Upper lobe of right lung (tissue), 1 donor: Measurements from ENCODE around the gene PIP5K1C. TPM values are rescaled to one million over a fixed set of nuclear protein-coding genes. Genes with fewer than 3 reads are reported as not detected.
"Not testable (repeated sequence)": the region's sequence is repeated elsewhere in the genome, so short reads cannot be mapped to it uniquely, and the experiment has no call there.

Experiments
- ATAC-seq: fragments of 200-7000 bp; cut with Tn5 transposase; one replicate; pipeline ENCODE4 v1.9.1; 2020; ENCODE audit warnings: mild to moderate bottlenecking, moderate library complexity
- DNase-seq: peaks from one replicate; pipeline ENCODE4 v3.0.0-alpha.2; 2020
- H3K27ac ChIP-seq: fragments of 200-600 bp; one replicate; pipeline ENCODE4 v1.8.0; 2022
- H3K27me3 ChIP-seq: fragments of 200-600 bp; one replicate; pipeline ENCODE4 v1.8.0; 2022; ENCODE audit warnings: mild to moderate bottlenecking
- H3K36me3 ChIP-seq: fragments of 200-600 bp; one replicate; pipeline ENCODE4 v1.8.0; 2022
- H3K4me1 ChIP-seq: fragments of 200-600 bp; one replicate; pipeline ENCODE4 v1.8.0; 2022
- H3K4me3 ChIP-seq: fragments of 200-600 bp; one replicate; pipeline ENCODE4 v1.8.0; 2022; ENCODE audit warnings: mild to moderate bottlenecking
- H3K9me3 ChIP-seq: fragments of 200-600 bp; one replicate; pipeline ENCODE4 v1.8.0; 2022
- CTCF ChIP-seq: fragments of 200-600 bp; IDR thresholded peaks from one replicate; pipeline ENCODE4 v1.8.0; 2022; ENCODE audit warnings: antibody characterized with exemption
- intact Hi-C: fragments of 100-400 bp; cut with DNase I; formaldehyde crosslinking; loops from one replicate; pipeline ENCODE4 v1.11.0; 2022
- total RNA-seq: library from RNA; stranded (reverse); fragmentation: NEBNext Ultra II Directional; extraction: Animal tissue kit (Norgen Biotek cat#: 25700); gene quantifications from one replicate; pipeline ENCODE4 v1.2.1, GENCODE V29; 2021
- donor health status: DM: no; HTN: yes; CAD: no; lungs with severe emphysema.

PIP5K1C gene
- total RNA-seq, 1 donor from 2014 or later = 42.1 TPM

GRCh38 chr19:3633559-3633988 lies 66.7 kb downstream of the PIP5K1C start:
- Histone ChIP-seq H3K9me3 (no peaks in the 10 kb centered on the region), H3K36me3 (peaks cover 25% of the 10 kb centered on the region), H3K27ac (no peak overlapping the region), H3K4me3 (no peak overlapping the region), H3K4me1 (no peaks in the 10 kb centered on the region), H3K27me3 (no peaks in the 10 kb centered on the region)
- no peak for TF ChIP-seq CTCF
- ATAC-seq (no peak), DNase-seq (no peak)
- intact Hi-C loops = no loop called here

- H3K36me3 ChIP-seq = peaks cover 19% of the 10 kb centered on the region
- ATAC-seq (no peak), DNase-seq (no peak)
- H3K27ac ChIP-seq = no peak overlapping the region
- no peaks in the 10 kb centered on the region for H3K9me3 ChIP-seq
- no peaks in the 10 kb centered on the region for H3K27me3 ChIP-seq
- intact Hi-C loops = no loop called here
- no peak overlapping the region for H3K4me3 ChIP-seq
- TF ChIP-seq CTCF = no peak
- no peaks in the 10 kb centered on the region for H3K4me1 ChIP-seq
Observed at GRCh38 chr19:3632739-3633558, 67.3 kb downstream of the PIP5K1C start.

GRCh38 chr19:3632098-3632497 lies 68.2 kb downstream of the PIP5K1C start:
- Histone ChIP-seq H3K27ac (no peak overlapping the region), H3K4me3 (no peak overlapping the region), H3K27me3 (no peaks in the 10 kb centered on the region), H3K9me3 (no peaks in the 10 kb centered on the region), H3K4me1 (no peaks in the 10 kb centered on the region), H3K36me3 (peaks cover 15% of the 10 kb centered on the region)
- intact Hi-C loops = no loop called here
- no peak for ATAC-seq
- no peak for TF ChIP-seq CTCF
- DNase-seq = no peak

GRCh38 chr19:3631053-3631861 lies 69.0 kb downstream of the PIP5K1C start:
- Histone ChIP-seq H3K27me3 (no peaks in the 10 kb centered on the region), H3K36me3 (peaks cover 15% of the 10 kb centered on the region), H3K4me3 (no peak overlapping the region), H3K4me1 (no peaks in the 10 kb centered on the region), H3K9me3 (no peaks in the 10 kb centered on the region), H3K27ac (no peak overlapping the region)
- no peak for TF ChIP-seq CTCF
- ATAC-seq (no peak), DNase-seq (no peak)
- intact Hi-C loops = no loop called here

GRCh38 chr19:3628766-3629165 lies 71.5 kb downstream of the PIP5K1C start:
- Histone ChIP-seq H3K36me3 (peaks cover 15% of the 10 kb centered on the region), H3K4me1 (peaks cover 15% of the 10 kb centered on the region)
- H3K9me3 ChIP-seq, intact Hi-C loops, H3K27me3 ChIP-seq, H3K4me3 ChIP-seq, H3K27ac ChIP-seq, ATAC-seq, DNase-seq: not testable (repeated sequence)

- no peak for ATAC-seq
- no peaks in the 10 kb centered on the region for H3K27me3 ChIP-seq
- peaks cover 17% of the 10 kb centered on the region for H3K36me3 ChIP-seq
- TF ChIP-seq CTCF = no peak
- intact Hi-C loops = no loop called here
- H3K9me3 ChIP-seq = no peaks in the 10 kb centered on the region
- peak overlapping the region; percentile 93 for H3K27ac ChIP-seq
- peaks cover 15% of the 10 kb centered on the region for H3K4me1 ChIP-seq
- DNase-seq = no peak
- peak overlapping the region; percentile 77 for H3K4me3 ChIP-seq
Observed at GRCh38 chr19:3627351-3627723, 72.9 kb downstream of the PIP5K1C start.
